GM18519 (cell line): ENCODE measurements around the gene ATL2.
"Not testable (repeated sequence)": the region's sequence is repeated elsewhere in the genome, so short reads cannot be mapped to it uniquely, and the experiment has no call there.

Experiments
- ATAC-seq: cut with Tn5 transposase; IDR thresholded peaks from one replicate; pipeline ENCODE4 v1.9.1; 2021; ENCODE audit warnings: mild to moderate bottlenecking, moderate library complexity; ENCODE audit not compliant: unreplicated experiment, low FRiP score

Gene ATL2

DNA sequence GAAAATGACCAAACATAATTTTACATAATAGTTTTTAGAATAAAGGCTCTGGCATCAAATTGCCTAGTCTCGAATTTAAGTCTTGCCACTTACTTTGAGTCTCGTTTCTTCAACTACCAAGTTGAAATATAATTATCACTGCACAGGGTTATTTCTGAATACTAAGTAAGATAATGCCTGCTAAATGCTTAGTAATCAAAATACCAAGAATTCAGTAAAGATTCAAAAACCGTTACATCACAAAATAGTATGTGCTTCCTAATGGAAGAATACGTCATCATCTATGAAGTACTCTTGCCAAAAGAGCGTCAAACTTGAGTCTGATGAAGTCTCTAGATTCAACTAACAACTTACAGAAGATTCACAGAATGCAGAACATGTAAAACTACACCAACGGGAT lies 40.5 kb downstream of the ATL2 start:
- ATAC-seq = no peak

- ATAC-seq = no peak
These were observed 46.3 kb downstream of the ATL2 start for GRCh38 chr2:38330754-38331153.

DNA sequence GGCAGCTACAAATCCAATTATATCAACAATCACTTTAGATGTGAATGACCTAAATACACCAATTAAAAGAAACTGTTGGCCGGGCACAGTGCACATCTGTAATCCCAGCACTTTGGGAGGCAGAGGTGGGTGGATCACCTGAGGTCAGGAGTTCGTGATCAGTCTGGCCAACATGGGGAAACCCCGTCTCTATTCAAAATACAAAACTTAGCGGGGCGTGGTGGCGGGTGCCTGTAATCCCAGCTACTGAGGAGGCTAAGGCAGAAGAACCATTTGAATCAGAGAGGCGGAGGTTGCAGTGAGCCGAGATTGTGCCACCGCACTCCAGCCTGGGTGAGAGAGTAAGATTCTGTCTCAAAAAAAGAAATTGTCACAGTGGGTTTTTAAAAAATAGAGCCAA lies 49.5 kb downstream of the ATL2 start:
- no peak for ATAC-seq

DNA sequence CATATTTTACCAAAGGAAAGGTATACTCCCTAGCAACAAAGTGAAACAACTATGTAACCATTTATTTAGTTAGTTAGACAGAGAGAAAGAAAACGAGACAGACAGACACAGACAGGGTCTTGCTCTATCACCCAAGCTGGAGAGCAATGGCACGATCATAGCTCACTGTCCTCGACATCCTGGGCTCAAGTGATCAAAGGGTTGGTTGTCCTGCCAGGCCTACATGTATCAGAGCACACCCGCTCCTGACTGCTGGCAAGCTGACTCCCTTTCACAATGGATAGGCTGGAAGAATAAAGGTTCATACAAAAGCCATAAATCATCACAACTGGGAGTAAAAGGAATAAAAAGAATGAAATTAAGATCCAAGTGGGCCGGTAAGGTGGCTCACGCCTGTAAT lies 53.5 kb downstream of the ATL2 start:
- no peak for ATAC-seq

- no peak for ATAC-seq
These were observed 54.7 kb downstream of the ATL2 start for GRCh38 chr2:38322224-38322914.

GRCh38 chr2:38319240-38319639 lies 57.8 kb downstream of the ATL2 start:
- not testable (repeated sequence) for ATAC-seq

GRCh38 chr2:38317725-38318124 lies 59.3 kb downstream of the ATL2 start:
- ATAC-seq = no peak

DNA sequence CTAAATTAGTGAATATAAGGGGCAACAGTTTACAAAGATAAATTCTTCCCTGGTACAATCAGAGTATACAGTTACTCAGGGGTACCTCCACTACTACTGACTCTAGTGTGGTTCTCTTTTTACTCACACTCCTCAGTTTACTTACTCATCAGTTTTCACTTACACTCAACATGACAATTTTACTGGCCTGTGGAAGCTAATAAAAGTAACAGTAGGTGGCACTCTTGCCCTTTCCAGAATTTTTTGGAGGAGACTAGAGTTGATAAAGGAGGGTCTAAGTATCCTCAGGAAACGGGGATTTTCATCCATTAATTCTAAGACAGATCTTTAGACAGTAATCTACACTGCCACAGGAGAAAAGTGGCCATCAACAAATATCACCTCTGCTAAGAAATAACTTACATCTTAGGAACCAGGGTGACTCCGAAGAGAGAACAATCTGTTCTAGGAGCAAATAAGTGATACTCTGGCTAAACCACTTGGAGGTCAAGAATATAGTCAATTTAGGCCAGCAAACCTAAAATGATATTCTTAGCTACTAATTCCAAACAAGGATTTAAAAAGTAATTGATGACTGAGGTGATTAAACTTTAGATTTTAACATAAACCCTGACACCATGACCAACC lies 61.3 kb downstream of the ATL2 start:
- no peak for ATAC-seq

DNA sequence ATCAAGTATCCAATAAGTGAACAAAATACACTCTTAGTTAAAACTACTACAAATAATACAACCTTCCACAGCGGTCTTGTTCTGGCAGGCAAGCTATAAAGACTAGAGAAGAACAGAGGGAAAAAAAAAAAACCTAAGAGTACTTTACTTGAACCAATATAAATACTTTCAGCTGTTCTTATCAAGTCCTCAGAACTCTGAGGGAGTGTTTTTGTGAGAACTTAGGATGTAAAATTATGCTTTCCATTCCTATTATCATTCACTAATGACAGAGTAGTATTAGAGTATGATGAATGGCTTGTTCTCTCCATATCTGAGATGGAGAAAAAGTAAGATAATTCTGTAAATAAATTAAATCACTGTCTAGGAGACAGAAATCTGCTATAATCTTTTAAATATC lies 68.3 kb downstream of the ATL2 start:
- no peak for ATAC-seq

DNA sequence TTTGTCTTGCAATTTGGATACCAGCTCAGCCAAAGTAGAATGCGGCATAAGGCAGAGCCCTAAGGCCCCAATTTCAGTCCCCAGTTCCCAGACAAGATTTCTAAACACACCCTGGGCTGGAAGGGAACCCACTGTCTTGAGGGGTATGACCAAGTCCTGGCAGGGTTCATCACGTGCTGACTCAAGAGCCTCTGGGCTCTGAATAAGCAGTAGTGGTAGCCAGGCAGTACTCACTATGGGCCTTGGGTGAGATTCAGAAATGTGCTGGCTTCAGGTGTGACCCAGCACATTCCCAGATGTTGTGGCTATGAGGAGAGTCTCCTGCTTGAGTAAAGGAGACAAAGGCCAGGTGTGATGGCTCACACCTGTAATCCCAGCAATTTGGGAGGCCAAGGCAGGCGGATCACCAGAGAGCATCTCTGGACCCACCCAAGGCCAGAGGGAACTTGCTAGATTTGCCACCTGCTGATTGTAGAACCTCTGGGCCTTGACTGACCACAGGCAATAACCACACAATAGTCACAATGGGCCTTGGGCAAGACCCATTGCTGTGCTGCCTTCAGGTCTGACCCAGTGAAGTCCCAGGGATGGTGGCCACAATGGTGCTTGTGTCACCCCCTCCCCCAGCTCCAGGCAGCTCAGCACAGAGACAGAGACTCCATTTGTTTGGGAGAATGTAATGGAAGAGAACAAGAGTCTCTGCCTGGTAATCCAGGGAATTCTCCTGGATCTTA lies 74.9 kb downstream of the ATL2 start:
- no peak for ATAC-seq

DNA sequence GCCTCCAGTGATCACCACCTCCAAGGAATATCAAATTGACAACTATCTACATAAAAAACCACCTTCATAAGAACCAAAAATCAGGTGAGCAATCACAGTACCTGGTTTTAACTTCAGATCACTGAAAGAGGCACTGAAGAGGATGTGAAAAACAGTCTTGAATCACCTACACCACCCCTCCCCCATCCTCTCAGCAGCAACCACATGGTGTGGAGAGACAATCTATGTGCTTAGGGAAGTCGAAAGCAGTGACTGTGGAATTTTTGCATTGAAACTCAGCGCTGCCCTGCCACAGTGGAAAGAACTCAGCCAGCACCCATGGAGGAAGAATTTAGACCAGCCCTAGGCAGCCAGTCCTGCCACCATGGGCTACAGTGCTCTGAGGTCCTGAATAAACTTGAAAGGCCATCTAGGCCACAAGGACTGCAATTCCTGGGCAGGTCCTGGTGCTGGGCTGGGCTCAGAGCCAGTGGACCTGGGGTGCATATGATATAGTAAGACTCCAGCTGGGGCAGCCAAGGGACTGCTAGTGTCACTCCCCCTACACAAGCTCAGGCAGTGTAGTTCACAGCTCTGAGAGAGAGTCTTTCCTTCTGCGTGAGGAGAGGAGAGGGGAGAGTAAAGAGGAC lies 75.6 kb downstream of the ATL2 start:
- no peak for ATAC-seq

DNA sequence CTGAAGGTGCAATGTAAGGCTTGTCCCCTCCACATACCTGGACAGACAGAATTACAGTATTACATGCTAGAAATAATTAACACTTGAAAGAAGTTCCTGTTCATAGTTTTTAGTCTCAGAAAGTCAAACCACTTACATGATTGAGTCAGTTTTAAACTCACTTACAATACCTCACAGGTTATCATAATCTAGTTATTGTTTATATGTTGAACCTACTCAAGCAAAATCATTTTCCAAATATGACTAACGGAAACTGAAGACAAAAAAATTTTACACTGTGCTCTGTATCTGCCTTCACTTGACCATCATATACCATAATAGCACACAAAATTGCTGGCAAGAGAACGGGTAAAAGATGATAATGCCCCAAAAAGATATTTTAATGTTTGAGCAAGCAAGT lies 78.5 kb downstream of the ATL2 start:
- no peak for ATAC-seq

DNA sequence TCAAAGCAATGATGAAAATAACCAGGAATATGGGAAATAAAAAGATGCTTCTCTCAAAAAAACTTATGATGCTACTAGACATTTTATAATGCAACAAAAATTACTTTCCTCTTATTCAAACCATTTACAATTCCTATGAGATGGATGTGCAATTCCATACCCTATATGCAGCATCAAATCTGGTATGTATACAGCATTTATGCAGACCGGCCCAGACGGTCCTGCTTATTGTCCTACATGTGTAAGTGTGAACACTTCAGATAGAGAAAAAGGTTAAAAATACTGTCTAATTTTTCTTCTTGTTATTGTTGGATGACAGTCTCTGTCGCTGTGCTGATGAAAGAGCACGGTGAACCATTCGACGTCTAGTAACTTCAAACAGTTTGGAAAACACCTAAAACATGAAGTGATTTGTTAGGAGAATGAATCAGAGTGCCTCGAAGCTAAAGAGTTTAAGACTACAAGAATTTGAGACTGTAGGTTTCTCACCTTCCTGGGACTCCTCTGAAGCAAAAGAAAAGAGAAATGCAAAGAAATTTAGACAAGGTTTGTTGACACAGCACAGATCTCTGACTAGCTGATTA lies 80.8 kb downstream of the ATL2 start:
- no peak for ATAC-seq

GRCh38 chr2:38294597-38294996 lies 82.5 kb downstream of the ATL2 start:
- no peak for ATAC-seq

DNA sequence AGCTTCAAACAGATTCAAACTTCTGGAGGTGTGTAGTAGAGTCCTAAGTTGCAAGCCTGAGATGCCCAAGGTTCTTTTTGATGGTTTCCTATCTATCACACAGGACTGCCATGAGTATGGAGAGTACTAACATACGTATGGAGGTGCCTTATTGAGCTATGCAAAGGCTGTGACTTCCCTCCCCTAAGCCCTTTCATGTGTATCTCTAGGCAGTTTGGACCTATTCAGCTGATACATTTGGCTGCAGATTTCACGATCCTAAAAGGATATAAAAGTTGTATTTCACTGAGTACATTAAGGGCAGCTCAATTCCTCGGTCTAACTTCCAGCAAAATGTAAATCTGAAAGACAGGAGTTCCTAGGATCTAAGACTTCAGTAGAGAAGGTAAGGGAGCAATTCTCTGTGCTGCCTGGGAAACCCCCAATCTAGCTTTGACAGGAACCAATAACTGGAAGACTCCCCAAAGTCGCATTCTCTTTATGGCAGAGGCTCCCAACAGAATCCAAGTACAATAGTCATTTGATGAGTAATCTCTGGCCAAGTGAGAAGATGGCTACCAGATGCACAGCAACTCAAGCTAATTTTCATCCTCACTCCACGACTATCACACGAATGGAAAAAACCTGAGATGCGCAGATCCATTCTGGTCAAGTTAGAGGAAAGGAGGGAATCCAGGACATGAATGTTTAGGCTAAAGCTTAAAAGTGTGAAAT lies 83.8 kb downstream of the ATL2 start:
- ATAC-seq = no peak

DNA sequence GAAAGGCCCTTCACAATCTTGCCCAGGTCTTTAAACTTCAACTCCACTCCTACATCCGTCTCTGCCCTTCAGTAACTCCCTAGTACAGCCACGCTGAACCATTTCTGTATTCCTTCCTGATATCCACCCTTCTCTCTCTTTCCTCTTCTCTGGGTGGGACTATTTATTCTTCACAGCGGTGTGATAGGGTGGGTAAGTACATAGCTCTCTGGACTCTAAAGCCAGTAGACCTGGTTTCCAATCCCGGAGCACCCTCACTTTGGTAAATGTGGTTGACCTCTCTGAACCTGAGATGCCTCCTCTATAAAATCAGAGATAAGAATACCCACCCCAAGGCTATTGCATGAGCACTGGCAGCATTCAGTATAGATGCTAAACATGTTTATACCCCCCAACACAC lies 86.7 kb downstream of the ATL2 start:
- no peak for ATAC-seq

DNA sequence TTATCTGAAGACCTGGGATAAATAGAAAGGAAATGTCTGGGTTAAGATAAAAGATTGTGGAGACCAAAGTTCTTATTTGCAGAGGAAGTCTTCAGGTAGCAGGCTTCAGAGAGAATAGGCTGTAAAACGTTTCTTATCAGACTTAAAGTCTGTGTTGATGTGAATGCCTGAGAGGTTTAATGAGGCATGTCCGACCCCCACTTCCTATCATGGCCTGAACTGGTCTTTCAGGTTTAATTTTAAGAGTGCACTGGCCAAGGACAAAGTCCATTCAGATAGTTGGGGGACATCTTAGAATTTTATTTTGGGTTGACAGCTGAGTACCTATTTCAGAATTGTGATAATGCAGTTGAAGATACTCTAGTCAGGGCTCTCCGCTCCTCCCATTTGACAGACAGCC lies 92.1 kb downstream of the ATL2 start:
- ATAC-seq = no peak

- ATAC-seq = no peak
These were observed 95.9 kb downstream of the ATL2 start for GRCh38 chr2:38281095-38281742.

GRCh38 chr2:38279201-38279600 lies 97.9 kb downstream of the ATL2 start:
- no peak for ATAC-seq

DNA sequence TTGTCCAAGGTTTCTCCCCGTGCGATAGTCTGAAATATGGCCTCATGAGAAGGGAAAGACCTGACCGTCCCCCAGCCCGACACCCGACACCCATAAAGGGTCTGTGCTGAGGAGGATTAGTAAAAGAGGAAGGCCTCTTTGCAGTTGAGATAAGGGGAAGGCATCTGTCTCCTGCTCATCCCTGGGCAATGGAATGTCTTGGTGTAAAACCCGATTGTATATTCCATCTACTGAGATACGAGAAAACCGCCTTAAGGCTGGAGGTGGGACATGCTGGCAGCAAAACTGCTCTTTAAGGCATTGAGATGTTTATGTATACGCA lies 99.0 kb downstream of the ATL2 start:
- ATAC-seq = not testable (repeated sequence)
